Vagina (tissue), 2 donors: ENCODE measurements around the gene F12. TPM values are rescaled to one million over a fixed set of nuclear protein-coding genes. Genes with fewer than 3 reads are reported as not detected.

Experiments
- DNase-seq, 2 donors: peaks; one replicate each; pipeline ENCODE4 v3.0.0-alpha.2; 2017; ENCODE audit errors: extremely low spot score in 2 of 2
- H3K27ac ChIP-seq: fragments of 200-600 bp; sonication (generic); one replicate; pipeline ENCODE4 v1.5.1; 2019
- H3K27me3 ChIP-seq: fragments of 200-600 bp; sonication (generic); one replicate; pipeline ENCODE4 v1.5.1; 2019
- H3K36me3 ChIP-seq, 2 donors: fragments of 200-600 bp; sonication (generic); one replicate each; pipeline ENCODE4 v1.5.1; 2017 to 2019
- H3K4me1 ChIP-seq: fragments of 200-600 bp; sonication (generic); one replicate; pipeline ENCODE4 v1.5.1; 2019
- H3K4me3 ChIP-seq, 2 donors: fragments of 200-600 bp; sonication (generic); 1 replicate in 1 of 2; 2 replicates in 1 of 2; pipeline ENCODE4 v1.5.1; 2016 to 2019
- H3K9me3 ChIP-seq: fragments of 200-600 bp; sonication (generic); one replicate; pipeline ENCODE4 v1.5.1; 2019
- POLR2A ChIP-seq, 2 donors: fragments of 450-650 bp; IDR thresholded peaks; one replicate each; pipeline ENCODE4 v1.6.1; 2017; ENCODE audit warnings: antibody characterized with exemption in 2 of 2, mild to moderate bottlenecking in 2 of 2, moderate library complexity in 2 of 2
- POLR2AphosphoS5 ChIP-seq, 2 donors: sonication (generic); formaldehyde crosslinking; IDR thresholded peaks; one replicate each; pipeline ENCODE4 v1.9.0; 2017; ENCODE audit warnings: antibody characterized with exemption in 2 of 2, mild to moderate bottlenecking in 2 of 2, low read depth in 1 of 2; ENCODE audit not compliant: insufficient read depth in 1 of 2
- intact Hi-C: fragments of 100-400 bp; cut with DNase I; formaldehyde crosslinking; loops from one replicate; pipeline ENCODE4 v1.15.1; 2023
- total RNA-seq: library from RNA; depleted of rRNA; stranded (reverse); fragments of >200 nt; gene quantifications from one replicate; pipeline ENCODE4 v1.2.3, GENCODE V29; 2016
- TF ChIP-seq, protein P1 (sequence below), 3 experiments: fragments of 450-650 bp in 2 of 3; fragments of 200-600 bp in 1 of 3; sonication (generic) in 1 of 3; IDR thresholded peaks; one replicate each; pipeline ENCODE4 v1.5.1; 2017 to 2019; ENCODE audit warnings: antibody characterized with exemption in 3 of 3, mild to moderate bottlenecking in 2 of 3, moderate library complexity in 2 of 3

Gene F12
- 5.2 TPM for total RNA-seq

GRCh38 chr5:177409043-177409801, at the start of gene F12:
Gene F12 (minus strand): TSS chr5:177409564. CDS start chr5:177409527, 37 bp downstream.
- Histone ChIP-seq H3K27ac (no peak within 1 kb of the TSS), H3K9me3 (no peaks in the 10 kb centered on the region), H3K27me3 (no peaks in the 10 kb centered on the region), H3K4me3 (no peak within 1 kb of the TSS), H3K4me1 (peaks cover 8% of the 10 kb centered on the region), H3K36me3 (no peaks in the 10 kb centered on the region)
- TF ChIP-seq, protein P1, sequence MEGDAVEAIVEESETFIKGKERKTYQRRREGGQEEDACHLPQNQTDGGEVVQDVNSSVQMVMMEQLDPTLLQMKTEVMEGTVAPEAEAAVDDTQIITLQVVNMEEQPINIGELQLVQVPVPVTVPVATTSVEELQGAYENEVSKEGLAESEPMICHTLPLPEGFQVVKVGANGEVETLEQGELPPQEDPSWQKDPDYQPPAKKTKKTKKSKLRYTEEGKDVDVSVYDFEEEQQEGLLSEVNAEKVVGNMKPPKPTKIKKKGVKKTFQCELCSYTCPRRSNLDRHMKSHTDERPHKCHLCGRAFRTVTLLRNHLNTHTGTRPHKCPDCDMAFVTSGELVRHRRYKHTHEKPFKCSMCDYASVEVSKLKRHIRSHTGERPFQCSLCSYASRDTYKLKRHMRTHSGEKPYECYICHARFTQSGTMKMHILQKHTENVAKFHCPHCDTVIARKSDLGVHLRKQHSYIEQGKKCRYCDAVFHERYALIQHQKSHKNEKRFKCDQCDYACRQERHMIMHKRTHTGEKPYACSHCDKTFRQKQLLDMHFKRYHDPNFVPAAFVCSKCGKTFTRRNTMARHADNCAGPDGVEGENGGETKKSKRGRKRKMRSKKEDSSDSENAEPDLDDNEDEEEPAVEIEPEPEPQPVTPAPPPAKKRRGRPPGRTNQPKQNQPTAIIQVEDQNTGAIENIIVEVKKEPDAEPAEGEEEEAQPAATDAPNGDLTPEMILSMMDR (IDR thresholded peaks at IDR 0.05), result no peak
- no peak for TF ChIP-seq POLR2A (IDR thresholded peaks at IDR 0.05)
- TF ChIP-seq POLR2AphosphoS5 (IDR thresholded peaks at IDR 0.05; ENCODE audit: insufficient read depth in 1 of 2, low read depth in 1 of 2), result no peak
- intact Hi-C loops, result no loop called here
- no peak for DNase-seq

GRCh38 chr5:177458912-177459350, 49.6 kb upstream of the F12 start:
- TF ChIP-seq POLR2A (IDR thresholded peaks at IDR 0.05) (no peak), POLR2AphosphoS5 (IDR thresholded peaks at IDR 0.05; ENCODE audit: insufficient read depth in 1 of 2, low read depth in 1 of 2) (no peak)
- TF ChIP-seq, protein P1 (IDR thresholded peaks at IDR 0.05), result no peak
- H3K36me3 ChIP-seq, result peaks cover 0 to 8% of the 10 kb centered on the region in 2 donors
- no peak overlapping the region for H3K27ac ChIP-seq
- H3K27me3 ChIP-seq, result no peaks in the 10 kb centered on the region
- H3K9me3 ChIP-seq, result no peaks in the 10 kb centered on the region
- intact Hi-C loops, result loop anchor here (5.0 to 10.0 kb wide), 2 partner anchors 38 to 144 kb away; partner anchors contain the start of genes MXD3 and PDLIM7
- no peak overlapping the region for H3K4me3 ChIP-seq
- peaks cover 30% of the 10 kb centered on the region for H3K4me1 ChIP-seq
- no peak for DNase-seq

DNA sequence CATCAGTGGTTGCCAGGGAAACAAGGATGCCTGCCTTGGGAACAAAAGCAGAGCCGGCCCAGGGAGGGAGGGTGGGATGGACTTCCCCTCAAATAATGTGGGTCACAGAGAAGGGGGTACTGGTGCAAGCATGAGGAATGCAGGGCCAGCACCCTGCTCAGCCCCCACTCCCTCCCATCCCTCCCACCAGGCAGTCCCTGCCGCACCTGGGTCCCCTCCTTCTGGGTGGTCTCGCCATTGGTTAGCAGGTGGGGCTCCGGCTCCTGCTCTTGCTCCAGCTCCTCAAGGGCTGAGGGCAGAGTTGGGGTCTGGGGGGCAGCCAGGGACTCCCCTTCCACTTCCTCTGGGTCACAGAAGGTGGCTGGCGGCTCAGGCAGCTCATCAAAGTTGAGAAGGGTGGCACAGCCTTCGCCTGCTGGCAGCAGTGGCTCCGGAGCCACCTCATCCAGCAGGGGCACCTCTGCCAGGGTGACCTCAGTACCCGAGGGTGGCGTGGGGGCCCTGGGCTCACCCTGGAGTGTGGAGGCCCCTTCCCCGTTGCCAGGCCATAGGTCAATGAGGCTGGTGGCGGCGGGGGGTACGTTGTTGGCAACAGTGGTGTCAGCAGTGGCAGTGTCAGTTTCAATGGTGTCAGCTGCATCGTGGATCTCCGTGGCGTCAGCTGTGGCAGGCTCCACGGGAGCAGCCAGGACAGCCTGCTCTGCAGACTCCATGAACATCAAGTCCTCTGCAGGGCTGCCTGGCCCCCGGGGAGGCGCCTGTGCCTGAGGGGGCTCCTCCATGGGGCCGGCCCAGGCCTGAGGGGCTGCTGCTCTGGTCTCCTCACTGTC, 48.7 kb upstream of the F12 start:
- Histone ChIP-seq H3K27ac (no peak overlapping the region), H3K27me3 (no peaks in the 10 kb centered on the region), H3K4me1 (peaks cover 36% of the 10 kb centered on the region), H3K9me3 (no peaks in the 10 kb centered on the region), H3K36me3 (peaks cover 0 to 8% of the 10 kb centered on the region in 2 donors), H3K4me3 (no peak overlapping the region)
- intact Hi-C loops, result loop anchor here (5.0 to 10.0 kb wide), 2 partner anchors 39 to 143 kb away; partner anchors contain the start of genes MXD3 and PDLIM7
- TF ChIP-seq, protein P1 (IDR thresholded peaks at IDR 0.05), result no peak
- no peak for TF ChIP-seq POLR2AphosphoS5 (IDR thresholded peaks at IDR 0.05; ENCODE audit: insufficient read depth in 1 of 2, low read depth in 1 of 2)
- no peak for TF ChIP-seq POLR2A (IDR thresholded peaks at IDR 0.05)
- DNase-seq, result no peak

DNA sequence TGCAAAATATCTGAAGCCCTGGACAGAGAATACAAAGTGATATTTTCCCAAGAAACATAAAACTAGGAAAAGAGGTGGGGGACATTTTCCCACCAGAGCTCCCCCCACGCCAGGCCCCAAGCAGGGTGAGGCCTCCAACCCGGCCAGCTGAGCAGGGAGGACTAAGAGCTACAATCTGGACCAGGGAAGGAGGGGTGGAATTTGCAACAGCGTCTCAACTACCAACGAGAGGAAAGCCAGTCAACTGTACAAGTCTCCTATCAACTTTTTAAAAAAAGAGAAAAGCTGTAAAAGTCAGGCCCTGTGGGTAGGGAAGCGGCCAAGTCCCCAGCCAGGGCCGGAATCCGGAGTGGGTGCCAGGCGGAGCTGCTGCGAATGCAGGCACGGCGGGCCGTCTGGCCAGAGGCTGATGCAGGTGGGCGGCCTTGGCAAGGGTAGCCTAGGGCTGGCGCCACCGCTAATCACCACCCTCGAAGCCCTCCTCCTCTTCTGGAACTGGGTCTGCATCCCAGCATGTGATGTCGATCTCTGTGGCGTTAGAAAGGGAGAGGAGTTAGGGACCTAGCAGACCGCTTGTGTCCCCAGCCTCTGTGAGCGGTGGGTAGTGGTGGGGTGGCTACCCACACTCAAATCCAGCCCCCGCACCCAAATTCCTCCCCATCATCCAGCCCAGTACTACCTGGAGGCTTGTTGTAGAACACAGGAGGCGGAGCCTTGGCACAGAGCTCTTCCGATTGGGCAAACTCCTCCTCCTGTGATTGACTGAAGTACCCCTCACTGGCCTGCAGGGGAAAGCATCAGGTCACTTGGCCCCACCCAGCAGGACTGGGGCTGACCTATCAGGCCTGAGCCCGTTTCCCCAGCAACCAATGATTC, 47.9 kb upstream of the F12 start:
- Histone ChIP-seq H3K9me3 (no peaks in the 10 kb centered on the region), H3K4me3 (no peak overlapping the region), H3K4me1 (peaks cover 36% of the 10 kb centered on the region), H3K27ac (peak overlapping the region; percentile 68), H3K36me3 (peaks cover 0 to 8% of the 10 kb centered on the region in 2 donors), H3K27me3 (no peaks in the 10 kb centered on the region)
- no peak for DNase-seq
- intact Hi-C loops, result loop anchor here (5.0 to 10.0 kb wide), 2 partner anchors 40 to 142 kb away; partner anchors contain the start of genes MXD3 and PDLIM7
- TF ChIP-seq, protein P1 (IDR thresholded peaks at IDR 0.05), result peak in 1 of 3 experiments; percentile 52
- TF ChIP-seq POLR2A (IDR thresholded peaks at IDR 0.05), result no peak
